Breast epithelium (tissue), 4 donors: ENCODE data around the gene HOTAIR. TPM values are rescaled to one million over a fixed set of nuclear protein-coding genes. Genes with fewer than 3 reads are reported as not detected.
A peak's percentile ranks its signal among the peaks of the same experiment; 100 is the strongest.

Experiments
- DNase-seq, 2 donors: peaks; one replicate each; pipeline ENCODE4 v3.0.0-alpha.2; 2019; ENCODE audit warnings: low spot score in 2 of 2
- H3K27ac ChIP-seq, 2 donors: fragments of 200-600 bp; sonication (generic) in 1 of 2; one replicate each; pipeline ENCODE4 v1.5.1; 2016 to 2019; ENCODE audit warnings: mild to moderate bottlenecking in 1 of 2
- H3K27me3 ChIP-seq, 2 donors: fragments of 200-600 bp; sonication (generic) in 1 of 2; one replicate each; pipeline versions ENCODE4 v1.5.1 to v1.6.0; 2017 to 2019; ENCODE audit warnings: control low read depth in 1 of 2, mild to moderate bottlenecking in 1 of 2
- H3K36me3 ChIP-seq: fragments of 200-600 bp; one replicate; pipeline ENCODE4 v1.5.1; 2019
- H3K4me1 ChIP-seq, 2 donors: fragments of 200-600 bp; sonication (generic); one replicate each; pipeline ENCODE4 v1.5.1; 2016 to 2019; ENCODE audit warnings: control low read depth in 1 of 2
- H3K4me3 ChIP-seq, 3 donors: fragments of 200-600 bp; sonication (generic); 1 replicate in 2 of 3; 2 replicates in 1 of 3; pipeline ENCODE4 v1.5.1; 2016 to 2019; ENCODE audit warnings: mild to moderate bottlenecking in 3 of 3, moderate library complexity in 2 of 3
- H3K9me3 ChIP-seq, 2 donors: fragments of 200-600 bp; sonication (generic) in 1 of 2; one replicate each; pipeline ENCODE4 v1.5.1; 2016 to 2019; ENCODE audit warnings: control low read depth in 1 of 2
- CTCF ChIP-seq, 3 donors: fragments of 450-650 bp; IDR thresholded peaks; one replicate each; pipeline ENCODE4 v1.5.1; 2016 to 2017; ENCODE audit warnings: antibody characterized with exemption in 3 of 3, mild to moderate bottlenecking in 3 of 3, moderate library complexity in 3 of 3
- POLR2A ChIP-seq: fragments of 450-650 bp; IDR thresholded peaks from one replicate; pipeline ENCODE4 v1.6.1; 2016; ENCODE audit warnings: antibody characterized with exemption, mild to moderate bottlenecking, moderate library complexity
- POLR2AphosphoS5 ChIP-seq, 3 donors: sonication (generic); formaldehyde crosslinking; IDR thresholded peaks; one replicate each; pipeline ENCODE4 v1.6.1; 2017; ENCODE audit warnings: antibody characterized with exemption in 3 of 3
- intact Hi-C: fragments of 100-400 bp; cut with DNase I; formaldehyde crosslinking; loops from one replicate; pipeline ENCODE4 v1.15.1; 2023; ENCODE audit warnings: low total_unique reads
- total RNA-seq, 3 donors: library from RNA; depleted of rRNA; stranded (reverse); fragments of >200 nt; gene quantifications; one replicate each; pipeline ENCODE4 v1.1.0, GENCODE V29; 2016

HOTAIR gene
- total RNA-seq, 3 donors from 2014 or later: 0.73 to 1.3 TPM; not detected in 1

GRCh38 chr12:53993162-53994008, 18.6 kb upstream of the HOTAIR start:
- DNase-seq: no peak
- Histone ChIP-seq H3K27ac (no peak overlapping the region), H3K36me3 (no peaks in the 10 kb centered on the region), H3K9me3 (no peaks in the 10 kb centered on the region), H3K4me3 (peak overlapping the region in 1 of 3 donors; percentile 71), H3K4me1 (peaks cover 4 to 9% of the 10 kb centered on the region in 2 donors), H3K27me3 (peaks cover 3 to 82% of the 10 kb centered on the region in 2 donors)
- TF ChIP-seq POLR2AphosphoS5 (IDR thresholded peaks at IDR 0.05): no peak
- TF ChIP-seq CTCF (IDR thresholded peaks at IDR 0.05): no peak
- no peak for TF ChIP-seq POLR2A
- intact Hi-C loops: no loop called here

GRCh38 chr12:53992377-53992889, 17.7 kb upstream of the HOTAIR start:
- DNase-seq: no peak
- Histone ChIP-seq H3K27ac (no peak overlapping the region), H3K4me1 (peaks cover 4 to 9% of the 10 kb centered on the region in 2 donors), H3K9me3 (no peaks in the 10 kb centered on the region), H3K4me3 (no peak overlapping the region), H3K36me3 (no peaks in the 10 kb centered on the region), H3K27me3 (peaks cover 3 to 92% of the 10 kb centered on the region in 2 donors)
- intact Hi-C loops: no loop called here
- no peak for TF ChIP-seq POLR2A
- no peak for TF ChIP-seq CTCF (IDR thresholded peaks at IDR 0.05)
- TF ChIP-seq POLR2AphosphoS5 (IDR thresholded peaks at IDR 0.05): no peak

- Histone ChIP-seq H3K9me3 (no peaks in the 10 kb centered on the region), H3K4me1 (peaks cover 4 to 9% of the 10 kb centered on the region in 2 donors), H3K4me3 (peak overlapping the region; percentile 16 to 41 (median 24)), H3K36me3 (no peaks in the 10 kb centered on the region), H3K27me3 (peaks cover 4 to 100% of the 10 kb centered on the region in 2 donors), H3K27ac (peak overlapping the region in 1 of 2 donors; percentile 46)
- intact Hi-C loops: no loop called here
- DNase-seq: no peak
- no peak for TF ChIP-seq POLR2A
- TF ChIP-seq CTCF (IDR thresholded peaks at IDR 0.05): no peak
- no peak for TF ChIP-seq POLR2AphosphoS5 (IDR thresholded peaks at IDR 0.05)
Observed at GRCh38 chr12:53991077-53991460, 16.3 kb upstream of the HOTAIR start.

- intact Hi-C loops: no loop called here
- TF ChIP-seq POLR2A (no peak), CTCF (IDR thresholded peaks at IDR 0.05) (no peak), POLR2AphosphoS5 (IDR thresholded peaks at IDR 0.05) (no peak)
- no peak for DNase-seq
- H3K36me3 ChIP-seq: no peaks in the 10 kb centered on the region
- peaks cover 5 to 100% of the 10 kb centered on the region in 2 donors for H3K27me3 ChIP-seq
- peaks cover 4 to 13% of the 10 kb centered on the region in 2 donors for H3K4me1 ChIP-seq
- no peaks in the 10 kb centered on the region for H3K9me3 ChIP-seq
- peak overlapping the region; percentile 16 to 41 (median 24) for H3K4me3 ChIP-seq
- H3K27ac ChIP-seq: no peak overlapping the region
Observed at GRCh38 chr12:53990311-53991076, 15.7 kb upstream of the HOTAIR start.
